ENCODE measurements around the gene DNAJC25.

DNAJC25 gene

GRCh38 chr9:111696796-111697195, 65.7 kb downstream of the DNAJC25 start:
- Histone ChIP-seq H3K9me3 (ENCODE audit: control insufficient read depth in 1 of 2, low read length in 2 of 2) (no peaks in the 10 kb centered on the region), H3K4me3 (ENCODE audit: low read depth in 1 of 2, low read length in 2 of 2) (no peak overlapping the region), H3K4me1 (ENCODE audit: control insufficient read depth in 1 of 2, insufficient read depth in 2 of 2, low read length in 2 of 2) (peaks cover 7 to 10% of the 10 kb centered on the region in 2 donors), H3K27ac (ENCODE audit: low read depth, low read length) (no peak overlapping the region), H3K36me3 (ENCODE audit: control insufficient read depth in 1 of 2, insufficient read depth in 2 of 2, low read length in 2 of 2) (no peaks in the 10 kb centered on the region), H3K27me3 (ENCODE audit: control insufficient read depth in 1 of 2, insufficient read depth in 2 of 2, low read length in 2 of 2) (no peaks in the 10 kb centered on the region), H3K9ac (ENCODE audit: low read depth in 1 of 2, low read length in 2 of 2) (no peak overlapping the region)

DNA sequence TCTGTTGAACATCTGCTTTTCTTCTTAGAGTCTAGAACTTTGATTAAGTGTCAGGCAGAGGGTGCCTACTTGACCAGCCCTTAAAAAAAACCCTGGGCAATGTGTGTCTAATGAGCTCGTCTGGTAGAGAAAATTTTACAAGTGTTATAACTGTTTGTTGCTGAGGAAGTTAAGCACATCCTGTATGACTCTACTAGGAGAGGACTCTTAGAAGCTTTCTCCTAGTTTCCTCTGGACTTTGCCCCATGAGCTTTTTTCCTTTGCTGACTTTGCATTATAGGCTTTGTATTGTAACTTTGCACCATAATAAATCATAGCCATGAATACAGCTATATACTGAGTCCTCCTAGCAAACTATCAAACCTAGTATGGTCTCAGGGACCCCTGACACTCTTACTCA, 69.6 kb downstream of the DNAJC25 start:
- Histone ChIP-seq H3K9ac (ENCODE audit: low read depth in 1 of 2, low read length in 2 of 2) (no peak overlapping the region), H3K27ac (ENCODE audit: low read depth, low read length) (no peak overlapping the region), H3K9me3 (ENCODE audit: control insufficient read depth in 1 of 2, low read length in 2 of 2) (no peaks in the 10 kb centered on the region), H3K27me3 (ENCODE audit: control insufficient read depth in 1 of 2, insufficient read depth in 2 of 2, low read length in 2 of 2) (no peaks in the 10 kb centered on the region), H3K4me1 (ENCODE audit: control insufficient read depth in 1 of 2, insufficient read depth in 2 of 2, low read length in 2 of 2) (peaks cover 7 to 10% of the 10 kb centered on the region in 2 donors), H3K36me3 (ENCODE audit: control insufficient read depth in 1 of 2, insufficient read depth in 2 of 2, low read length in 2 of 2) (no peaks in the 10 kb centered on the region), H3K4me3 (ENCODE audit: low read depth in 1 of 2, low read length in 2 of 2) (no peak overlapping the region)
